IMR-90 (cell line): ENCODE measurements around the gene ARHGAP8. TPM values are rescaled to one million over a fixed set of nuclear protein-coding genes. Genes with fewer than 3 reads are reported as not detected.

Experiments used
- ATAC-seq: fragments of 200-7000 bp; cut with Tn5 transposase; 2 replicates; pipeline ENCODE4 v1.9.1; 2020; ENCODE audit warnings: low read depth, mild to moderate bottlenecking, moderate library complexity
- BruUV-seq: library from RNA; stranded (reverse); fragments of 400-500 nt; replicated peaks from 2 replicates; lab custom pipeline; 2021; lab: Mats Ljungman, UMichigan
- CTCF ChIA-PET: fragments of 300-600 bp; formaldehyde crosslinking; extraction: SDS; loops from one replicate; lab custom pipeline; 2021; ENCODE audit warnings: antibody characterized with exemption; lab: Yijun Ruan, JAX
- POLR2A ChIA-PET: fragments of 300-600 bp; sonication (Branson Sonifier 250); formaldehyde crosslinking; loops from one replicate; lab custom pipeline; 2022; ENCODE audit warnings: antibody characterized with exemption; ENCODE audit not compliant: unreplicated experiment; lab: Charles Lee
- DNase-seq: peaks from one replicate; pipeline ENCODE4 v3.0.0; 2013
- H2AFZ ChIP-seq: replicated peaks from 2 replicates; pipeline ENCODE3; 2013; ENCODE audit warnings: low read length, mild to moderate bottlenecking; ENCODE audit not compliant: poor library complexity
- H2AK5ac ChIP-seq: 2 replicates; pipeline ENCODE4 v1.6.1; 2013; ENCODE audit warnings: low read depth, low read length, inconsistent platforms
- H2AK9ac ChIP-seq: replicated peaks from 2 replicates; pipeline ENCODE3; 2013; ENCODE audit warnings: mild to moderate bottlenecking, low read depth, low read length, moderate library complexity; ENCODE audit not compliant: poor library complexity
- H2BK120ac ChIP-seq: 2 replicates; pipeline ENCODE4 v1.6.1; 2013; ENCODE audit warnings: low read depth, low read length, inconsistent platforms
- H2BK15ac ChIP-seq: 3 replicates; pipeline ENCODE4 v1.6.1; 2013; ENCODE audit warnings: low read depth, low read length, inconsistent platforms
- H2BK20ac ChIP-seq: 2 replicates; pipeline ENCODE4 v1.6.1; 2013; ENCODE audit warnings: low read depth, mild to moderate bottlenecking, inconsistent platforms, low read length, moderate library complexity
- H2BK5ac ChIP-seq: 2 replicates; pipeline ENCODE4 v1.6.1; 2013; ENCODE audit warnings: mild to moderate bottlenecking, low read depth, low read length, inconsistent platforms; ENCODE audit not compliant: poor library complexity, severe bottlenecking
- H3K14ac ChIP-seq: replicated peaks from 2 replicates; pipeline ENCODE4 v1.6.1; 2013; ENCODE audit warnings: low read depth, low read length, inconsistent platforms
- H3K18ac ChIP-seq: 2 replicates; pipeline ENCODE4 v1.6.1; 2013; ENCODE audit warnings: low read depth, low read length, control low read depth
- H3K23ac ChIP-seq: 2 replicates; pipeline ENCODE4 v1.6.1; 2013; ENCODE audit warnings: low read depth, low read length, inconsistent platforms
- H3K27ac ChIP-seq: 2 replicates; pipeline ENCODE4 v1.5.1; 2013; ENCODE audit warnings: mild to moderate bottlenecking, control low read depth, low read length; ENCODE audit not compliant: insufficient read depth
- H3K27me3 ChIP-seq: 2 replicates; pipeline ENCODE4 v1.6.1; 2013; ENCODE audit warnings: low read length; ENCODE audit not compliant: control insufficient read depth, insufficient read depth
- H3K36me3 ChIP-seq: 2 replicates; pipeline ENCODE4 v1.6.1; 2013; ENCODE audit warnings: low read length, mixed read lengths; ENCODE audit not compliant: control insufficient read depth, insufficient read depth
- H3K4ac ChIP-seq: 2 replicates; pipeline ENCODE4 v1.6.1; 2013; ENCODE audit warnings: low read depth, low read length, inconsistent platforms
- H3K4me1 ChIP-seq: 2 replicates; pipeline ENCODE4 v1.6.1; 2013; ENCODE audit warnings: low read length, mixed read lengths; ENCODE audit not compliant: control insufficient read depth, insufficient read depth
- H3K4me2 ChIP-seq: 2 replicates; pipeline ENCODE4 v1.6.1; 2013; ENCODE audit warnings: low read depth, mild to moderate bottlenecking, control low read depth, low read length, moderate library complexity
- H3K4me3 ChIP-seq: 2 replicates; pipeline ENCODE4 v1.5.1; 2013; ENCODE audit warnings: low read depth, mild to moderate bottlenecking, control low read depth, low read length, moderate library complexity; ENCODE audit not compliant: insufficient read depth
- H3K56ac ChIP-seq: 2 replicates; pipeline ENCODE4 v1.6.1; 2013; ENCODE audit warnings: low read length, inconsistent platforms; ENCODE audit not compliant: insufficient read depth; ENCODE audit errors: extremely low read depth
- H3K79me1 ChIP-seq, 2 experiments: 2 replicates each; pipeline ENCODE4 v1.6.1; 2013; ENCODE audit warnings: low read length in 2 of 2, inconsistent platforms in 1 of 2, low read depth in 1 of 2
- H3K9ac ChIP-seq: 2 replicates; pipeline ENCODE4 v1.6.1; 2013; ENCODE audit warnings: low read depth, low read length, control low read depth
- H3K9me1 ChIP-seq: 2 replicates; pipeline ENCODE4 v1.6.1; 2013; ENCODE audit warnings: low read length, inconsistent platforms; ENCODE audit not compliant: insufficient read depth
- H3K9me3 ChIP-seq: 2 replicates; pipeline ENCODE4 v1.6.1; 2013; ENCODE audit warnings: low read length; ENCODE audit not compliant: control insufficient read depth, insufficient read depth
- H4K20me1 ChIP-seq: 2 replicates; pipeline ENCODE4 v1.6.1; 2013; ENCODE audit warnings: low read length, inconsistent platforms; ENCODE audit not compliant: insufficient read depth
- H4K5ac ChIP-seq: 2 replicates; pipeline ENCODE4 v1.6.1; 2013; ENCODE audit warnings: mild to moderate bottlenecking, low read depth, low read length, control low read depth
- H4K8ac ChIP-seq, 2 experiments: 2 replicates each; pipeline ENCODE4 v1.6.1; 2013; ENCODE audit warnings: low read depth in 2 of 2, low read length in 2 of 2, control low read depth in 1 of 2, inconsistent platforms in 1 of 2
- H4K91ac ChIP-seq: 2 replicates; pipeline ENCODE4 v1.6.1; 2013; ENCODE audit warnings: low read depth, low read length, inconsistent platforms; ENCODE audit not compliant: insufficient read depth
- BHLHE40 ChIP-seq: fragments of 150-350 bp; IDR thresholded peaks from 2 replicates; pipeline ENCODE4 v1.6.1; 2016; ENCODE audit warnings: mild to moderate bottlenecking, low read depth, low read length
- CEBPB ChIP-seq: IDR thresholded peaks from 2 replicates; pipeline ENCODE4 v1.6.1; 2012; ENCODE audit warnings: low read depth, low read length, improper control_type of control experiment
- CHD1 ChIP-seq: IDR thresholded peaks from 2 replicates; pipeline ENCODE4 v1.6.1; 2012; ENCODE audit warnings: low read depth, low read length, improper control_type of control experiment
- CTCF ChIP-seq: conservative IDR thresholded peaks from 2 replicates; pipeline ENCODE4 v1.5.1; 2012; ENCODE audit warnings: mild to moderate bottlenecking, low read depth, low read length, improper control_type of control experiment
- FOS ChIP-seq: fragments of 150-350 bp; IDR thresholded peaks from 2 replicates; pipeline ENCODE4 v1.6.1; 2016; ENCODE audit warnings: low read depth, low read length
- MAFK ChIP-seq: IDR thresholded peaks from 2 replicates; pipeline ENCODE4 v1.6.1; 2012; ENCODE audit warnings: low read depth, low read length, improper control_type of control experiment
- MAZ ChIP-seq: IDR thresholded peaks from 2 replicates; pipeline ENCODE4 v1.6.1; 2012; ENCODE audit warnings: low read depth, mild to moderate bottlenecking, low read length, improper control_type of control experiment, moderate library complexity, borderline replicate concordance
- MXI1 ChIP-seq: IDR thresholded peaks from 2 replicates; pipeline ENCODE4 v1.6.1; 2012; ENCODE audit warnings: low read depth, mild to moderate bottlenecking, low read length, moderate library complexity, borderline replicate concordance
- NFE2L2 ChIP-seq: fragments of 150-350 bp; IDR thresholded peaks from 2 replicates; pipeline ENCODE4 v1.6.1; 2016; ENCODE audit warnings: low read depth, mild to moderate bottlenecking, low read length
- POLR2A ChIP-seq: IDR thresholded peaks from 2 replicates; pipeline ENCODE4 v1.6.1; 2012; ENCODE audit warnings: mild to moderate bottlenecking, low read depth, low read length
- RAD21 ChIP-seq: IDR thresholded peaks from 2 replicates; pipeline ENCODE4 v1.6.1; 2012; ENCODE audit warnings: low read length, improper control_type of control experiment
- RCOR1 ChIP-seq: IDR thresholded peaks from 2 replicates; pipeline ENCODE4 v1.6.1; 2012; ENCODE audit warnings: mild to moderate bottlenecking, low read length, improper control_type of control experiment; ENCODE audit not compliant: insufficient replicate concordance
- RFX5 ChIP-seq: IDR thresholded peaks from 2 replicates; pipeline ENCODE4 v1.8.0; 2012; ENCODE audit warnings: low read depth, mild to moderate bottlenecking, low read length, moderate library complexity
- SMC3 ChIP-seq: fragments of 150-350 bp; IDR thresholded peaks from 2 replicates; pipeline ENCODE4 v1.6.1; 2016; ENCODE audit warnings: low read depth, mild to moderate bottlenecking, antibody characterized with exemption, low read length, moderate library complexity
- USF2 ChIP-seq: fragments of 150-350 bp; IDR thresholded peaks from 2 replicates; pipeline ENCODE4 v1.6.1; 2017; ENCODE audit warnings: mild to moderate bottlenecking, antibody characterized with exemption, low read length, low read depth
- WGBS, 2 experiments: methylation state at CpG; one replicate each; pipeline versions ENCODE4 v1.1.5 to v1.1.7; 2013; ENCODE audit warnings: missing lambda C conversion rate in 2 of 2; ENCODE audit not compliant: insufficient read length in 1 of 2; ENCODE audit errors: extremely low coverage in 2 of 2; 5-methylcytosine and 5-hydroxymethylcytosine counted together
- dilution Hi-C: fragments of 300-500 bp; cut with HindIII; formaldehyde crosslinking; loops from one replicate; pipeline ENCODE4 v1.14.3; 2018; ENCODE audit warnings: low sequenced_read_pairs; ENCODE audit not compliant: unreplicated experiment
- in situ Hi-C: fragments of 300-500 bp; cut with MboI; formaldehyde crosslinking; loops from 3 replicates; pipeline ENCODE4 v1.14.3; 2019; ENCODE audit warnings: low sequenced_read_pairs, inconsistent platforms, mixed read lengths
- intact Hi-C: fragments of 100-400 bp; cut with micrococcal nuclease; formaldehyde crosslinking; loops from 2 replicates; pipeline ENCODE4 v1.10.0; 2022
- polyA plus RNA-seq, 3 experiments: library from polyadenylated mRNA; depleted of rRNA; stranded (reverse); fragments of >200 nt; gene quantifications; 2 replicates each; pipeline ENCODE4 v1.2.3, GENCODE V29; 2012; ENCODE audit warnings: low replicate concordance in 1 of 3
- total RNA-seq: library from RNA; depleted of rRNA; stranded (reverse); fragments of >200 nt; gene quantifications from 2 replicates; pipeline ENCODE4 v1.2.3, GENCODE V29; 2012
- TF ChIP-seq, protein P1 (sequence below): fragments of 150-350 bp; IDR thresholded peaks from 2 replicates; pipeline ENCODE4 v1.6.1; 2016; ENCODE audit warnings: low read depth, mild to moderate bottlenecking, low read length, moderate library complexity, borderline replicate concordance

Gene ARHGAP8
- total and polyA plus RNA-seq, 2 of the 4 experiments (the other 2 are of a cell fraction) = 0.18 to 0.21 TPM

- in situ Hi-C loops (loop anchor here (10.0 kb wide), 1 partner anchor 60 kb away; no protein-coding TSS in a partner anchor), dilution Hi-C loops (no loop called here)
- 71% methylated on average over 1 of the region's 1 CpG; no CpG with 5 or more reads in 1 of the 2 experiments for WGBS, 2 experiments
These were observed 132.2 kb downstream of the ARHGAP8 start for GRCh38 chr22:44884562-44884961.

More at GRCh38 chr22:44884562-44884961, 132.2 kb downstream of the ARHGAP8 start:
- no peak overlapping the region for H4K8ac ChIP-seq
- DNase-seq (no peak), ATAC-seq (no peak)
- no peak overlapping the region for H2AK5ac ChIP-seq
- H3K4me2 ChIP-seq = no peak overlapping the region
- no peak overlapping the region for H2BK120ac ChIP-seq
- H2BK5ac ChIP-seq = no peak overlapping the region
- no peak overlapping the region for H3K9ac ChIP-seq
- no peaks in the 10 kb centered on the region for H3K79me1 ChIP-seq
- ChIA-PET CTCF (no interaction called here), POLR2A (no interaction called here)
- H3K23ac ChIP-seq = no peak overlapping the region
- H2BK20ac ChIP-seq = no peak overlapping the region
- H3K14ac ChIP-seq = no peak overlapping the region
- intact Hi-C loops = no loop called here
- no peak overlapping the region for H2BK15ac ChIP-seq
- H3K4me1 ChIP-seq = no peaks in the 10 kb centered on the region
- TF ChIP-seq FOS (no peak), NFE2L2 (no peak), POLR2A (no peak), USF2 (no peak), RAD21 (no peak), BHLHE40 (no peak), RCOR1 (no peak), CTCF (no peak), MXI1 (no peak), SMC3 (no peak), RFX5 (no peak), MAZ (no peak), CEBPB (no peak), CHD1 (no peak), MAFK (no peak)
- TF ChIP-seq, protein P1, sequence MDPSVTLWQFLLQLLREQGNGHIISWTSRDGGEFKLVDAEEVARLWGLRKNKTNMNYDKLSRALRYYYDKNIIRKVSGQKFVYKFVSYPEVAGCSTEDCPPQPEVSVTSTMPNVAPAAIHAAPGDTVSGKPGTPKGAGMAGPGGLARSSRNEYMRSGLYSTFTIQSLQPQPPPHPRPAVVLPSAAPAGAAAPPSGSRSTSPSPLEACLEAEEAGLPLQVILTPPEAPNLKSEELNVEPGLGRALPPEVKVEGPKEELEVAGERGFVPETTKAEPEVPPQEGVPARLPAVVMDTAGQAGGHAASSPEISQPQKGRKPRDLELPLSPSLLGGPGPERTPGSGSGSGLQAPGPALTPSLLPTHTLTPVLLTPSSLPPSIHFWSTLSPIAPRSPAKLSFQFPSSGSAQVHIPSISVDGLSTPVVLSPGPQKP = no peak
- H3K36me3 ChIP-seq = no peaks in the 10 kb centered on the region
- no TSS peak for BruUV-seq
- no peak overlapping the region for H3K18ac ChIP-seq
- H3K27me3 ChIP-seq = no peaks in the 10 kb centered on the region; the same call in 1 of the 2 replicates
- H3K4ac ChIP-seq = no peak overlapping the region
- no peak overlapping the region for H3K56ac ChIP-seq
- no peaks in the 10 kb centered on the region for H3K9me1 ChIP-seq
- H3K4me3 ChIP-seq = no peak overlapping the region
- H4K5ac ChIP-seq = no peak overlapping the region
- H3K27ac ChIP-seq = no peak overlapping the region
- H3K9me3 ChIP-seq = no peaks in the 10 kb centered on the region
- no peak overlapping the region for H2AFZ ChIP-seq
- H4K91ac ChIP-seq = no peak overlapping the region
- no peaks in the 10 kb centered on the region for H4K20me1 ChIP-seq
- no peak overlapping the region for H2AK9ac ChIP-seq
